ENCODE results near the gene IFITM5.

The IFITM5 gene

DNA sequence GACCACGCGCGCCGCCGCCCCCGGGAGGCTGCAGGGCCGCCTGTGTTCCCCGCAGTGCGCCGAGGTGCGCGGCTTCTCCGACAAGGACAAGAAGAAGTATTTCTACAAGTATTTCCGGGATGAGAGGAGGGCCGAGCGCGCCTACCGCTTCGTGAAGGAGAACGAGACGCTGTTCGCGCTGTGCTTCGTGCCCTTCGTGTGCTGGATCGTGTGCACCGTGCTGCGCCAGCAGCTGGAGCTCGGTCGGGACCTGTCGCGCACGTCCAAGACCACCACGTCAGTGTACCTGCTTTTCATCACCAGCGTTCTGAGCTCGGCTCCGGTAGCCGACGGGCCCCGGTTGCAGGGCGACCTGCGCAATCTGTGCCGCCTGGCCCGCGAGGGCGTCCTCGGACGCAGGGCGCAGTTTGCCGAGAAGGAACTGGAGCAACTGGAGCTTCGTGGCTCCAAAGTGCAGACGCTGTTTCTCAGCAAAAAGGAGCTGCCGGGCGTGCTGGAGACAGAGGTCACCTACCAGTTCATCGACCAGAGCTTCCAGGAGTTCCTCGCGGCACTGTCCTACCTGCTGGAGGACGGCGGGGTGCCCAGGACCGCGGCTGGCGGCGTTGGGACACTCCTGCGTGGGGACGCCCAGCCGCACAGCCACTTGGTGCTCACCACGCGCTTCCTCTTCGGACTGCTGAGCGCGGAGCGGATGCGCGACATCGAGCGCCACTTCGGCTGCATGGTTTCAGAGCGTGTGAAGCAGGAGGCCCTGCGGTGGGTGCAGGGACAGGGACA is 18.4 kb downstream of the IFITM5 start:
- Histone ChIP-seq H3K27me3 (replicated peaks) (peaks cover 57% of the 10 kb centered on the region), H3K27ac (no peak overlapping the region), H3K4me3 (ENCODE audit: low read depth, low read length) (no peak overlapping the region), H3K36me3 (replicated peaks) (no peaks in the 10 kb centered on the region)
- in situ Hi-C loops (cut with HindIII; ENCODE audit: low pct_ligation_motif_present, low sequenced_read_pairs), result no loop called here
- DNase-seq, result no peak
- TF ChIP-seq, protein P1, sequence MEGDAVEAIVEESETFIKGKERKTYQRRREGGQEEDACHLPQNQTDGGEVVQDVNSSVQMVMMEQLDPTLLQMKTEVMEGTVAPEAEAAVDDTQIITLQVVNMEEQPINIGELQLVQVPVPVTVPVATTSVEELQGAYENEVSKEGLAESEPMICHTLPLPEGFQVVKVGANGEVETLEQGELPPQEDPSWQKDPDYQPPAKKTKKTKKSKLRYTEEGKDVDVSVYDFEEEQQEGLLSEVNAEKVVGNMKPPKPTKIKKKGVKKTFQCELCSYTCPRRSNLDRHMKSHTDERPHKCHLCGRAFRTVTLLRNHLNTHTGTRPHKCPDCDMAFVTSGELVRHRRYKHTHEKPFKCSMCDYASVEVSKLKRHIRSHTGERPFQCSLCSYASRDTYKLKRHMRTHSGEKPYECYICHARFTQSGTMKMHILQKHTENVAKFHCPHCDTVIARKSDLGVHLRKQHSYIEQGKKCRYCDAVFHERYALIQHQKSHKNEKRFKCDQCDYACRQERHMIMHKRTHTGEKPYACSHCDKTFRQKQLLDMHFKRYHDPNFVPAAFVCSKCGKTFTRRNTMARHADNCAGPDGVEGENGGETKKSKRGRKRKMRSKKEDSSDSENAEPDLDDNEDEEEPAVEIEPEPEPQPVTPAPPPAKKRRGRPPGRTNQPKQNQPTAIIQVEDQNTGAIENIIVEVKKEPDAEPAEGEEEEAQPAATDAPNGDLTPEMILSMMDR (IDR thresholded peaks at IDR 0.05; ENCODE audit: low read depth, low read length, missing control alignments), result no peak

- TF ChIP-seq, protein P1 (IDR thresholded peaks at IDR 0.05; ENCODE audit: low read depth, low read length, missing control alignments), result no peak
- Histone ChIP-seq H3K36me3 (replicated peaks) (no peaks in the 10 kb centered on the region), H3K27ac (no peak overlapping the region), H3K4me3 (ENCODE audit: low read depth, low read length) (no peak overlapping the region), H3K27me3 (replicated peaks) (peaks cover 57% of the 10 kb centered on the region)
- DNase-seq, result no peak
- in situ Hi-C loops (cut with HindIII; ENCODE audit: low pct_ligation_motif_present, low sequenced_read_pairs), result no loop called here
Measured at GRCh38 chr11:279966-280705, 19.2 kb downstream of the IFITM5 start.

GRCh38 chr11:279040-279965 is 20.0 kb downstream of the IFITM5 start:
- Histone ChIP-seq H3K4me3 (ENCODE audit: low read depth, low read length) (no peak overlapping the region), H3K27ac (no peak overlapping the region), H3K27me3 (replicated peaks) (peaks cover 57% of the 10 kb centered on the region), H3K36me3 (replicated peaks) (no peaks in the 10 kb centered on the region)
- in situ Hi-C loops (cut with HindIII; ENCODE audit: low pct_ligation_motif_present, low sequenced_read_pairs), result no loop called here
- DNase-seq, result no peak
- TF ChIP-seq, protein P1 (IDR thresholded peaks at IDR 0.05; ENCODE audit: low read depth, low read length, missing control alignments), result no peak

DNA sequence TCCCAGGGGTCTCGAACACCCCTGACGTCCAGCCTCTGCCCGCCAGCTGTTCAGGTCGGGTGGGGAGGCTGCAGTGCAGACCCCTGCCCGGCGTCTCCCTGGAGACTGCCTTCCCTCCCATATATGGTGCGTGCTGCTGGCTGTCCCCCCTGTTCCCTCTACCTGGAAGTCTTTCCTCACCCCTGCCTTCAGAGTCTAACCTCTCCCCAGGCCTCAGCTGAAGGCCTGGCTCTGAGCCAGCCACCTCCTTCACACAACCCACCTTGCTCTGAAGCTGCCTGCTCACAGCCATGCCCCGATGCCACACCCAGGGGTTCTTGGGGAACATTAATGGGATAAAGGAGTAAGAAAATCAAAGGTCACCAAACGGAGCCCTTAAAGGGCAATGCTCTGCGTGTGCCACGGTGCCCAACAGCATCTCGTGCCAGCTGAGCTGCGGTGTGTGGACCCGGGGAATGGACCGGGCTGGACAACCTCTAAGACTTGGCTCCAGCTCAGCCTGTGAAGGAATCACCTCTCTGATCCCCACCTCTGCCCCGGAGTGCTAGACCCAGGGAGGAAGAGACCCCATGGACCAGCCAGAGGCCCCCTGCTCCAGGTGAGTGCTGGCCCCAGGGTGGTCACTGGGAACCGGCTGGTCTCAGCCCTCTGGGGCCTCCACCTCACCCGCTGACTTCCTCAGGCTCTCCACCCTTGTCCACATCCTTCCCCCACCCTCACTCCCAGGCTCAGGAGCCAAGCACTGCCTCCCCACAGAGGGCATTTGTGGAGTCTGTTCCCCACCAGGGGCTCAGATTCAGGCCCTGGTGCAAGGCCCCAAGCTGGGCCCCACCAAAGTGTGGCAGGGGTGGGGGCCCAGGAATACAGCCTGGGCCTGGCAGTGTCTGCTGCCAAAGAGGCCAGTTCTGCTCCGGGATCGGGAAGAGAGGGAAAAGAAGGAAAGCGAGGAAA is 21.1 kb downstream of the IFITM5 start, which contains the start of gene NLRP6:
Gene NLRP6 (plus strand): TSS at position 407 of the 951 bp plus-strand sequence. CDS start 163 bp downstream, at position 570.
- H3K36me3 ChIP-seq (replicated peaks), result no peaks in the 10 kb centered on the region
- TF ChIP-seq, protein P1 (IDR thresholded peaks at IDR 0.05; ENCODE audit: low read depth, low read length, missing control alignments), result no peak
- DNase-seq, result no peak
- H3K27ac ChIP-seq, result no peak within 1 kb of the TSS
- H3K4me3 ChIP-seq (ENCODE audit: low read depth, low read length), result no peak within 1 kb of the TSS
- in situ Hi-C loops (cut with HindIII; ENCODE audit: low pct_ligation_motif_present, low sequenced_read_pairs), result no loop called here
- H3K27me3 ChIP-seq (replicated peaks), result peaks cover 57% of the 10 kb centered on the region

DNA sequence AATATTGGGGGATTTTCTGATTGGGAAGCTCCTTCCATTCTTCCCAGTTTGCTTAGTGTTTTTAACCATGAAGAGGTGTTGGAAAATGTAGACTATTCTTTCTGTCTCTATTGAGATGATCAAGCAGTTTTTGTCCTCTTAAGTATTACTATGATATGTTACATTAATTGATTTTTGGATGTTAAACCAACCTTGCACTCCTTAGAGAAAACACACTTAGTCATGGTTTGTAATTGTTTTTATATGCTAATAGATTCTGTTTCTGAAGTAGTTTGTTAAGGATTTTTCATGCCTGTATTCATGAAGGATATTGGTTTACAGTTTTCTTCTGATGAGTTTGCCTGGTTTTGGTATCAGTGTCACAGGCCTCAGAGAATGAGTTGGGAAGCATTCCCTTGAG is 23.1 kb downstream of the IFITM5 start:
- TF ChIP-seq, protein P1 (IDR thresholded peaks at IDR 0.05; ENCODE audit: low read depth, low read length, missing control alignments), result no peak
- H3K27me3 ChIP-seq (replicated peaks), result peaks cover 38% of the 10 kb centered on the region
- no peaks in the 10 kb centered on the region for H3K36me3 ChIP-seq (replicated peaks)
- in situ Hi-C loops (cut with HindIII; ENCODE audit: low pct_ligation_motif_present, low sequenced_read_pairs), result no loop called here
- no peak for DNase-seq
- H3K4me3 ChIP-seq (ENCODE audit: low read depth, low read length), result no peak overlapping the region
- H3K27ac ChIP-seq, result no peak overlapping the region
